Activated CD8-positive, alpha-beta T cell treated with anti-CD3 and anti-CD28 coated beads for 36 hours (primary cell): ENCODE data around the gene FBXL3. TPM values are rescaled to one million over a fixed set of nuclear protein-coding genes. Genes with fewer than 3 reads are reported as not detected.

Experiments
- ATAC-seq: fragments of 200-7000 bp; cut with Tn5 transposase; one replicate; pipeline ENCODE4 v1.10.0; 2021; ENCODE audit warnings: mild to moderate bottlenecking, moderate library complexity
- CTCF ChIA-PET: fragments of 350-600 bp; sonication (Branson Sonifier 250); formaldehyde crosslinking; loops from one replicate; lab custom pipeline; 2021; ENCODE audit warnings: antibody characterized with exemption; lab: Charles Lee
- POLR2A ChIA-PET: fragments of 350-600 bp; sonication (Branson Sonifier 250); formaldehyde crosslinking; loops from one replicate; lab custom pipeline; 2021; ENCODE audit warnings: antibody characterized with exemption; lab: Charles Lee
- DNase-seq: peaks from one replicate; pipeline ENCODE4 v3.0.0-alpha.2; 2020
- H3K27ac Mint-ChIP-seq: one replicate; pipeline ENCODE4 v1.8.0; 2021; ENCODE audit warnings: mild to moderate bottlenecking, mixed read lengths
- H3K27me3 Mint-ChIP-seq: one replicate; pipeline ENCODE4 v1.8.0; 2021; ENCODE audit warnings: mixed read lengths
- H3K36me3 Mint-ChIP-seq: one replicate; pipeline ENCODE4 v1.8.0; 2021; ENCODE audit warnings: low read depth, mixed read lengths
- H3K4me1 Mint-ChIP-seq: one replicate; pipeline ENCODE4 v1.8.0; 2021; ENCODE audit warnings: low read depth, mixed read lengths
- H3K4me3 Mint-ChIP-seq: one replicate; pipeline ENCODE4 v1.8.0; 2021; ENCODE audit warnings: mild to moderate bottlenecking, moderate library complexity, mixed read lengths
- H3K9me3 Mint-ChIP-seq: one replicate; pipeline ENCODE4 v1.8.0; 2021; ENCODE audit warnings: mixed read lengths
- CTCF ChIP-seq: fragments of 200-600 bp; IDR thresholded peaks from one replicate; pipeline ENCODE4 v1.8.0; 2022; ENCODE audit warnings: antibody characterized with exemption, mild to moderate bottlenecking
- intact Hi-C: fragments of 100-400 bp; cut with micrococcal nuclease; formaldehyde crosslinking; loops from one replicate; pipeline ENCODE4 v1.10.0; 2022
- total RNA-seq, 2 experiments: library from RNA; stranded (reverse); gene quantifications; one replicate each; pipeline ENCODE4 v1.2.3, GENCODE V29; 2021

Gene FBXL3
- total RNA-seq, 2 experiments from 2014 or later: 32.8 to 34.3 TPM

DNA sequence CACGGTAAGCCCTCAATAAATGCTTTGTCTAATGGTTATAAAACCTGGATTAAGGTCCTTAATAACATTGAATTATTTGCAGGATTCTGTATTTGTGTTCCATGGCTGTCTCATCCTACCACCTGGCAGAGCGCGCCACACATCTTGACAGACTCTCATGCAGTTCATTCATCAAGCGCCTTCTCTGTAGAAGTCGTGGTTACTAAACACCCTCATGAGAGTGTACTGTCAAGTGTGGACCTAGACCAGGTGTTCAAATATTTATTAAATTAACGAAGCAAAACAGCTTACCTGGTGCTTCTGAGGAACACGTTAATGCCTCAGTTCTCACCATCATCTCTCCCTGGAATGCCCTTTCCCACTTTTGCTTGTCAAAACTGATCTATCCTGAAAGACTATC, 13.1 kb upstream of the FBXL3 start:
- ChIA-PET POLR2A (no interaction called here), CTCF (no interaction called here)
- intact Hi-C loops: no loop called here
- Mint-ChIP-seq H3K36me3 (peaks cover under 1% of the 10 kb centered on the region), H3K27ac (no peak overlapping the region), H3K27me3 (no peaks in the 10 kb centered on the region), H3K4me1 (no peaks in the 10 kb centered on the region), H3K9me3 (no peaks in the 10 kb centered on the region), H3K4me3 (no peak overlapping the region)
- no peak for TF ChIP-seq CTCF
- ATAC-seq (no peak), DNase-seq (no peak)

DNA sequence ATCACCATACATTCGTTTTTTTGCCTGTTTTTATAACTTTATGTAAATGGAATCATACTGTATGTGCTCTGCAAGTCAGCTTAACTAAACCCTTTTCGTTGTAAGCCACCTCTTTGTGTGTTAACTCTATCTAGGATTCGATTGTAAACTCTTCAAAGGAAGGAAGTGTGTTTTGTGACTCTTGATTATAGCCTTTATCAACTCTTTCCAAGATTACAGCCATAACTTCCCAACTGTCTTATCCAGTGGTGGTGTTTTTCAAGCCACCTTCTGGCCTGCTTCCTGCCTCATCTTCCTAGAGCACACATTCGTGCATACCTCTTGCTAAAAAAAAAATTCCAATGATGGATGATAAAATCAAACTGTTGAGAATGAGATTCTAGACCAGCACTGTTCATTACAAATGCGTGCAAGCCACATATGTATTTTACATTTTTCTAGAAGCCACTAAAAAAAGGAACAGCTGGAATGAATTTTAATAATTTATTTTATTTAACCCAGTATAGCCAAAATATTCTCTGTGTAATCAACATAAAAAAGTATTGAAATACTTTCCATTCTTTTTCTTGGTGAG, 12.0 kb upstream of the FBXL3 start:
- Mint-ChIP-seq H3K4me3 (no peak overlapping the region), H3K27ac (no peak overlapping the region), H3K9me3 (no peaks in the 10 kb centered on the region), H3K27me3 (peaks cover 3% of the 10 kb centered on the region), H3K4me1 (peaks cover 6% of the 10 kb centered on the region), H3K36me3 (no peaks in the 10 kb centered on the region)
- ATAC-seq (no peak), DNase-seq (no peak)
- ChIA-PET CTCF (no interaction called here), POLR2A (no interaction called here)
- no peak for TF ChIP-seq CTCF
- intact Hi-C loops: no loop called here

DNA sequence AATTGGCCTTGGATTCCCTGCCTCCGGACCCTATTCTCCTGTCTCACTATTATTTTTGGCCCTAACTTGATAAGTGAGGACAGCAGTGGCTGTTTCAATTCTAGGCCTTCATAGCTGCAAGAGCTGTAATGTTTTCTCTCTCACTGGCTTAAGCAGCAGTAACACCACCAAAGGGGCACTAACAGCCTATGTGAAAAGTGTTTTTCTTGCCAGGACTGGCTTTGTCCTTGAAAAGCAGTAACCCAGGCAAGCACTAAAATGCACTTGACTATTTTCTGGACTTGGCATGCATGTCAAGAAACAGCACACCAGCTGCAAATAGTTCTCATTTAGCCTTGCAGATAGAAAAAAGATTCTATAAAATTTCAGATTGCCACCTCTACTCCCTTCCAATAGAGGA, 9.3 kb upstream of the FBXL3 start:
- intact Hi-C loops: no loop called here
- H3K4me1 Mint-ChIP-seq: peaks cover 13% of the 10 kb centered on the region
- no peaks in the 10 kb centered on the region for H3K36me3 Mint-ChIP-seq
- ChIA-PET POLR2A (interaction anchor here (0.7 kb wide), 1 partner anchor 60 kb away, joined by 3 read pairs; no protein-coding TSS in a partner anchor), CTCF (no interaction called here)
- H3K27me3 Mint-ChIP-seq: peaks cover 3% of the 10 kb centered on the region
- no peak overlapping the region for H3K4me3 Mint-ChIP-seq
- H3K27ac Mint-ChIP-seq: no peak overlapping the region
- no peak for TF ChIP-seq CTCF
- no peak for DNase-seq
- no peaks in the 10 kb centered on the region for H3K9me3 Mint-ChIP-seq
- ATAC-seq: no peak

GRCh38 chr13:77034881-77035280, 7.9 kb upstream of the FBXL3 start:
- no peaks in the 10 kb centered on the region for H3K9me3 Mint-ChIP-seq
- CTCF ChIA-PET: interaction anchor here (1.0 kb wide), 1 partner anchor 26 kb away, joined by 3 read pairs; no protein-coding TSS in a partner anchor
- ATAC-seq: no peak

More at GRCh38 chr13:77034881-77035280, 7.9 kb upstream of the FBXL3 start:
- no peak overlapping the region for H3K27ac Mint-ChIP-seq
- POLR2A ChIA-PET: no interaction called here
- peaks cover 3% of the 10 kb centered on the region for H3K27me3 Mint-ChIP-seq
- H3K4me1 Mint-ChIP-seq: peaks cover 15% of the 10 kb centered on the region
- no peaks in the 10 kb centered on the region for H3K36me3 Mint-ChIP-seq
- no peak for DNase-seq
- TF ChIP-seq CTCF: no peak
- no peak overlapping the region for H3K4me3 Mint-ChIP-seq
- intact Hi-C loops: no loop called here
